ENCODE results near the gene SPIRE1. TPM values are rescaled to one million over a fixed set of nuclear protein-coding genes. Genes with fewer than 3 reads are reported as not detected.

The SPIRE1 gene
- total RNA-seq, 2 donors from 2014 or later, result 5.7 to 7.4 TPM

DNA sequence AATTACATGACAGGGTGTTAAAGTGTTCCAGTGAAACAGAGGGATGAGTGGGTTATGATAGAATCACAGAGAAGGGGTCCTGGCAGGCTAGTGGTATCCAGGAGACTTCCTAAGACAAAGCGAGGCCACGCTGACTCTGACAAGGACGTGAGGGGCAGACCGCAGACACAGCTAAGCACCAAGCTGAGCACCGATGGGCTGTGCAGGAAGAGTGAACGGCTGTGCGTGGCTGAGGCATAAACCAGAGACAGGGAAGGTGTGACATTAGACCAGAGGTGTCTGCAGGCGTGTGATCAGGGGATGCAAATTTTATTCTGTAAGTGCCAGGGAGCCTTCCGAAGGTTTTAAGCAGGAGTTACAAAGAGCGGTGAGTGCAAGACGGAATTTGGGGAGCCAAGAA is 180.3 kb downstream of the SPIRE1 start:
- Mint-ChIP-seq H3K9me3 (no peaks in the 10 kb centered on the region), H3K4me1 (ENCODE audit: low read depth) (no peaks in the 10 kb centered on the region), H3K27ac (no peak overlapping the region), H3K4me3 (no peak overlapping the region), H3K36me3 (ENCODE audit: insufficient read depth in 2 of 2) (no peaks in the 10 kb centered on the region), H3K27me3 (ENCODE audit: low read depth) (no peaks in the 10 kb centered on the region)
- DNase-seq (no peak), ATAC-seq (replicated peaks in 1 of 2) (no peak)

DNA sequence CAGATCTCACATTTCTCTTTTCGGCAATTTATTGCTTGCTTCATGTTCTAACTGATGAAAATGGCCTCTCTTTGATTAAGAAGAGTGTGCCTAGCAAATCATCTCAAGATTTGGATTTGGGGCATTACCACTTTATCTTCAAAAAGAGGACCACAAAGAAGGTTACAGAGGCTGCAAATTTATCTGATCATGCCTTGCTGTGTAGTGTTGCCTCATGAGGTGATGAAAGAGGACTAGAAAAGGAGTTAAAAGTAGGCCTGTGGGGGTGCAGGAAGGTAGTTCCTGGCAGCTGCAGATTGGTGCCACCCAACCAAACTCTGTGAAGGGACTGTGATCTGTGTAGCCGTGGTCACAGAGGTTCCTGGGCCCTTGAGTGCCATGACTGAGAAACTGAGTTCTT is 181.0 kb downstream of the SPIRE1 start:
- no peak for ATAC-seq (replicated peaks in 1 of 2)
- Mint-ChIP-seq H3K27me3 (ENCODE audit: low read depth) (no peaks in the 10 kb centered on the region), H3K4me3 (no peak overlapping the region), H3K4me1 (ENCODE audit: low read depth) (no peaks in the 10 kb centered on the region), H3K9me3 (no peaks in the 10 kb centered on the region), H3K36me3 (ENCODE audit: insufficient read depth in 2 of 2) (no peaks in the 10 kb centered on the region), H3K27ac (no peak overlapping the region)
- no peak for DNase-seq

DNA sequence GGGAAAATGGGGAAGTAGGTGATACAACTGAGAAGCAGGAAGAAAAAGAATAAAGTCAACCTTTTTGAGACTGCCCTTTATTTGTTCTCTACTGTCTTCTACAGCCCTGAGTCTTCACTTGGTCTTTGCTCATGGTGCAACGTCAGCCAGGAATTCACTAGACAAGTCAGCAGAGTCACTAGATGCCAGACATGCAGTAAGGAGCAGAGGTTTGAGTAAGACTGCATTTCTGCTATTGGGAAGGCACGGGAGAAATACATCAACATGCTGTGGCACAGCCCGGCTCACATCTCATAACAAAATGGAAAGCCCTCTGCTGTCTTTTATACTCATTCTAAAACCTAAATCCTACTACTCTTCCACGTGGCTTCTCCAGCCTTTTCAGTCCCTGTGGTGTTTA is 183.0 kb downstream of the SPIRE1 start:
- H3K4me1 Mint-ChIP-seq (ENCODE audit: low read depth), result no peaks in the 10 kb centered on the region
- H3K27ac Mint-ChIP-seq, result no peak overlapping the region
- no peaks in the 10 kb centered on the region for H3K36me3 Mint-ChIP-seq (ENCODE audit: insufficient read depth in 2 of 2)
- DNase-seq, result no peak
- no peak for ATAC-seq (replicated peaks in 1 of 2)
- H3K4me3 Mint-ChIP-seq, result no peak overlapping the region
- no peaks in the 10 kb centered on the region for H3K27me3 Mint-ChIP-seq (ENCODE audit: low read depth)
- H3K9me3 Mint-ChIP-seq, result no peaks in the 10 kb centered on the region

DNA sequence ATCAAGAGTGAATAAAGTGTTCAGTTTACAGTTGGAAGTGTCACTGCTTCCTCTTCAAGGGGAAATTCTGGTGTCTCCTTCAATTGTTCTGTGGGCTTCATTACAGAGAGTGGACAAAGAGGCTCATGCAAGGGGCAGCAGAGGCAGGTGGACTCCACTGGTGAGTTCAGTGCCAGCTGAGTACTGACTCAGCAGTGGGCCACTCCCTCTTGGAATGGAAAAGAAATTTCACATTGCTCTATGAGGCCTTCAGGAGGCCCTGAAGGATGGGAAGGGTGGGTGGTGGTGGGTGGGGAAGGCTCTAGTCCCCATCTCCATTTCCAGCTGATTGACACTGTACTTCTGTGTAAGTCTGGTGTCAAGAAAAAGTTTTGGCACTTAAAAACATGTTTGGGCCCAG is 183.8 kb downstream of the SPIRE1 start:
- DNase-seq (no peak), ATAC-seq (replicated peaks in 1 of 2) (no peak)
- Mint-ChIP-seq H3K4me3 (no peak overlapping the region), H3K27me3 (ENCODE audit: low read depth) (no peaks in the 10 kb centered on the region), H3K9me3 (no peaks in the 10 kb centered on the region), H3K36me3 (ENCODE audit: insufficient read depth in 2 of 2) (no peaks in the 10 kb centered on the region), H3K4me1 (ENCODE audit: low read depth) (no peaks in the 10 kb centered on the region), H3K27ac (no peak overlapping the region)

DNA sequence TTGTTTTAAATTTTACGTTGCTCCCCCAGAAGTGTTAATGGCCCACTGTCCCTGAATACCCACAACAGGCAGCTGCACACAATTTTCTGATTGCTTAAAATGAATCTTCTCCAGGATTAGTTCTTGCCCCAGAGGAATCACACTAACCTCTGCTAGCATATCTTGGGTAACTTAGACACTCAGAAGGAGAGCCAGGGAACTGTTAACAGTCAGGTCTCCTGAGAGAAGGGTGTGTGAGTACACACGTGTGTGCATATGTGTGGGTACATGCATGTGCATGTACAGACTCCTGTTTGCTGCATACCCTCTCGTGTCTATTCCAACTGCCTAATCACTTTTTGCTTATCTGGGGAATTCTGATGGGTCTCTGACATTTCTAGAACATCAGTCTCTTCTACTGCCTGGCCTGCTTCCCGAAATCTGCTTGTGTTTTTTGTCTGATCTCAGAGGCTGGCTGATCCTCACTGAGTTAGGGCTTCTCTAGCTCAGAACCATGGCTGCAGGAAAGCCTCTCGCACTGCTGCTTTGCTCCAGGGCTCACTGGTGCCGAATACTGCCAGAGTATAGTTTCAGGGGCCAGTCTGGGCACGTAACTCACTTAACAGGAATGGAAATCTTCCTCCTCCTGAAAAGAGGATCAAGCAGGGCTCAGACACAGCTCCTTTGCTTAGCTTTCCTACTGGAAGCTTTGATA is 187.4 kb downstream of the SPIRE1 start:
- DNase-seq (no peak), ATAC-seq (replicated peaks in 1 of 2) (no peak)
- Mint-ChIP-seq H3K4me3 (no peak overlapping the region), H3K4me1 (ENCODE audit: low read depth) (no peaks in the 10 kb centered on the region), H3K36me3 (ENCODE audit: insufficient read depth in 2 of 2) (no peaks in the 10 kb centered on the region), H3K9me3 (no peaks in the 10 kb centered on the region), H3K27ac (no peak overlapping the region), H3K27me3 (ENCODE audit: low read depth) (no peaks in the 10 kb centered on the region)

DNA sequence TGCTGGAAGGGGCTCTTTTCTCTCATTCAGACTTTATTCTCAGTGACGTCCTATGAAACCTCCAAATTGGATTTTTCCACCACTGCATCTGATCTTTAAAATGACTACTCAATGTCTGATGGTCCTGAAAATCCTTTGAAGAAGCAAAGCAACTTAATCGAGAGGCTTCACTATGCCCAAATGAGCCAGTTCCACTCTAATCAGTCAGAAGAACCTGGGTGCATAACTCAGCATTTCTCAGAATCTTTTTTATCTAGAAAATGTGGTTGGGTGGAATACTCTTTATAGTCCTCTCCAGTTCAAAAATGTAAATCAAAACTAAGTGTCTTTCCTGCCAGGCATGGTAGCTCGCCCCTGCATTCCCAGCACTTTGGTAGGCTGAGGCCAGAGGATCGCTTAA is 189.5 kb downstream of the SPIRE1 start:
- no peaks in the 10 kb centered on the region for H3K9me3 Mint-ChIP-seq
- H3K4me3 Mint-ChIP-seq, result no peak overlapping the region
- no peaks in the 10 kb centered on the region for H3K36me3 Mint-ChIP-seq (ENCODE audit: insufficient read depth in 2 of 2)
- no peaks in the 10 kb centered on the region for H3K27me3 Mint-ChIP-seq (ENCODE audit: low read depth)
- no peak for ATAC-seq (replicated peaks in 1 of 2)
- H3K4me1 Mint-ChIP-seq (ENCODE audit: low read depth), result no peaks in the 10 kb centered on the region
- no peak overlapping the region for H3K27ac Mint-ChIP-seq
- no peak for DNase-seq

DNA sequence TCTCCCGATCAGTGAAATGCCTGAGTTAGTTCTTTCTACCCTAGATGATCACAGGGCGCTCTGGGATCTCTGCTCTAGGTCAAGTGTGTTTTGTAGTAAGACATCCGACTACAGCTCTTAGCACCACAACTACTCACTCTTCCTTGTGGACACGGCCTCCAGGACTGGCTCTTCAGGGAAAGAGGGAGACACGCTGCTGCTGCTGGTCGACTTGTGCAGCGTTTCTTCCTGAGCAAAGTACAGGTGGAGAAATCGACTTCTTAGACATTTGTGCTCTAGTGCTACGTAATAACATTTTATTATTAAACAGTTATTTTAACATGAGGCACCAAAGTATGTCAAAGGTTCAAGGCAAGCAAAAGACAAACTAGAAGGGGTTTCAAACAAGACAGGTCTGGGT is 193.2 kb downstream of the SPIRE1 start:
- Mint-ChIP-seq H3K36me3 (ENCODE audit: insufficient read depth in 2 of 2) (no peaks in the 10 kb centered on the region), H3K9me3 (no peaks in the 10 kb centered on the region), H3K27ac (no peak overlapping the region), H3K4me1 (ENCODE audit: low read depth) (no peaks in the 10 kb centered on the region), H3K4me3 (no peak overlapping the region), H3K27me3 (ENCODE audit: low read depth) (no peaks in the 10 kb centered on the region)
- DNase-seq (no peak), ATAC-seq (replicated peaks in 1 of 2) (no peak)

DNA sequence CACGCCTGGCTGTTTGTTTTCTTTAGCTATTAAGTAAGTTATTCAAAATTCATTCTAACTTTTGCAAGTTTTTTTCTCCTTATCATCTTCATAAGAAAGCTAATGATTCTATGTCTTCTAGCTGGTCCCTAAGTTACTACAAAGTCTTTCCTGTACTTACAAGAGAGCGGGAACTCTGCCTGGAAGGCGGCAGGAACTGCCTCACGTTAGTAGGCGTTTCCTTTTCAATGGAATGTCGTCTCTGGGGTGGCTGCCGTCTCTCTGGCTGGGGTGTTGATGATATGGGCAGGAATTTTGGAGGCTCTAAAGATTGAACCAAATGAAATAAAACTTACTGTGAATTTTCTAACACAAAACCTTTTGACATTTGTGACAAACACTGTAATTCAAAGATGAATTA is 194.7 kb downstream of the SPIRE1 start:
- Mint-ChIP-seq H3K9me3 (no peaks in the 10 kb centered on the region), H3K27ac (no peak overlapping the region), H3K4me1 (ENCODE audit: low read depth) (no peaks in the 10 kb centered on the region), H3K4me3 (no peak overlapping the region), H3K27me3 (ENCODE audit: low read depth) (no peaks in the 10 kb centered on the region), H3K36me3 (ENCODE audit: insufficient read depth in 2 of 2) (no peaks in the 10 kb centered on the region)
- no peak for ATAC-seq (replicated peaks in 1 of 2)
- DNase-seq, result no peak

DNA sequence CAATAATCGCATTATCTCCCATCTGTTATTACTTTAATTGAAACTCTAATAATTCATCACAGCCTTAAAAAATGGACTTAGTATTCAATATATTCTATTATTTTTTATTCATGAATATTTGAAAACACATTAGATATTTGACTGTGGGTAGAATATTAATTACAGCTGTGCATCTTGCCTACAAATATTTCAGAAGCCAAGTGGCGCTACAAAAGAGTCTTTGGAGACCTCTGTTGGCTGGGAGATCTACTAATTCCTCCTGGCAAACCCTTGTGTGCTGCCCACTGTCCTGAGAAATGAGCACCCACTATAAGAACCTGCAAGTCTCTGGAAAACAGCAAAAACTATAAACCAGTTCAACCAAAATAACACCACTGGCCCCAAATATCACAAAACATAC is 195.7 kb downstream of the SPIRE1 start:
- H3K36me3 Mint-ChIP-seq (ENCODE audit: insufficient read depth in 2 of 2), result no peaks in the 10 kb centered on the region
- H3K27me3 Mint-ChIP-seq (ENCODE audit: low read depth), result no peaks in the 10 kb centered on the region
- H3K4me3 Mint-ChIP-seq, result no peak overlapping the region
- no peaks in the 10 kb centered on the region for H3K9me3 Mint-ChIP-seq
- ATAC-seq (replicated peaks in 1 of 2), result no peak
- H3K27ac Mint-ChIP-seq, result no peak overlapping the region
- no peak for DNase-seq
- H3K4me1 Mint-ChIP-seq (ENCODE audit: low read depth), result no peaks in the 10 kb centered on the region

DNA sequence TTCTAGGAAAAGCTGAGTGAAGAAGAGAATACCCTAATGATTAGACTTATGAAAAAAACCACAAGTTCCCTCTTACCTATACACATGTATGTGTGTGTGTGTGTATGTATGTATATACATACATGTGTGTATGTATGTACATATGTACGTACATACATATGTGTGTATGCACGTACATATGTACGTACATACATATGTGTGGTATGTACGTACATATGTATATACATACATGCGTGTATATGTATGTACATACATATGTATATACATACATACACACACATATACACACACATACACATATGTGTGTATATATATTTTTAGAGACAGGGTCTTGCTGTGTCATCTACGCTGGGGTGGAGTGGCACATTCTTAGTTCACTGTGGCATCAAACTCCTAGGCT is 196.6 kb downstream of the SPIRE1 start:
- no peak overlapping the region for H3K4me3 Mint-ChIP-seq
- DNase-seq, result no peak
- no peaks in the 10 kb centered on the region for H3K36me3 Mint-ChIP-seq (ENCODE audit: insufficient read depth in 2 of 2)
- no peaks in the 10 kb centered on the region for H3K4me1 Mint-ChIP-seq (ENCODE audit: low read depth)
- no peaks in the 10 kb centered on the region for H3K9me3 Mint-ChIP-seq
- no peak overlapping the region for H3K27ac Mint-ChIP-seq
- H3K27me3 Mint-ChIP-seq (ENCODE audit: low read depth), result no peaks in the 10 kb centered on the region
- ATAC-seq (replicated peaks in 1 of 2), result no peak

DNA sequence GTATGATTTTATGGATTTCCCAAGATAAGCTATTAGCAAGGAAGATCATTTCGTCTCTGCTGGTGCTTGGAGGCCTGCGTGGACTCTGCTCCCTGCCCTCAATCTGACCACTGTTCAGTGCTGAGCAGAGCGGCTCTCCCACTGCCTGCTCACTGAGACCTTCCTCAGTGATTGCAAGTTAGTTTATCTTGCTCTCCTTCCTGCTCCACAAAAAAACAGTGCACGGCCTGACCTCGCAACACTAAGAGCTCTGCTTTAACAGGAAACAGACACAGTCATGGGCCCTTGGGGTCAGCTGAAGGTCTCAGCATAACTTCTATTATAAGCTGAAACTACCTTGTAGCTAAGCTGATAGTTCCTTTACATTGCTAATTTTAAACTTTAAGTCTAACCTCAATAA is 197.0 kb downstream of the SPIRE1 start:
- Mint-ChIP-seq H3K27ac (no peak overlapping the region), H3K36me3 (ENCODE audit: insufficient read depth in 2 of 2) (no peaks in the 10 kb centered on the region), H3K4me3 (no peak overlapping the region), H3K27me3 (ENCODE audit: low read depth) (no peaks in the 10 kb centered on the region), H3K4me1 (ENCODE audit: low read depth) (no peaks in the 10 kb centered on the region), H3K9me3 (no peaks in the 10 kb centered on the region)
- DNase-seq (no peak), ATAC-seq (replicated peaks in 1 of 2) (no peak)

DNA sequence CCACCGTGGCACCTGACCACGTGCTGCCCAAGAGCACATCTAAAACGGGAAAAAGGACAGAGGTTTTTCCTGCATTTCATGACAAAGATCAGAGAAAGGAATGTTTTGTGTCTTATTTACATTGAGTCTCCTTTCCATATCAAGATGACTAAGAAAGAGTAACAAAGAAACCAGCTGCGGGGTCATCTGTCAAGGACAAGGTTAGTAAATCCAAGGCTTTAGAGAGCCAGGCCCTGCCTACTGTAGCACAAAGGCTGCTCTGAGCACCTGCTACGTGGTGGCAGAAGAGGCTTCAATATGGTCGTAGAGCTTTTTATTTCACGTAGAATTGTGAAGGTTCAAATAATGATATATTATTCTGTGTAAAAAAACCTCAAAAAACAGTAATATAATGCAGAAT is 199.1 kb downstream of the SPIRE1 start:
- H3K4me1 Mint-ChIP-seq (ENCODE audit: low read depth), result no peaks in the 10 kb centered on the region
- no peaks in the 10 kb centered on the region for H3K36me3 Mint-ChIP-seq (ENCODE audit: insufficient read depth in 2 of 2)
- no peak overlapping the region for H3K4me3 Mint-ChIP-seq
- DNase-seq (no peak), ATAC-seq (replicated peaks in 1 of 2) (no peak)
- H3K9me3 Mint-ChIP-seq, result no peaks in the 10 kb centered on the region
- H3K27me3 Mint-ChIP-seq (ENCODE audit: low read depth), result no peaks in the 10 kb centered on the region
- no peak overlapping the region for H3K27ac Mint-ChIP-seq

DNA sequence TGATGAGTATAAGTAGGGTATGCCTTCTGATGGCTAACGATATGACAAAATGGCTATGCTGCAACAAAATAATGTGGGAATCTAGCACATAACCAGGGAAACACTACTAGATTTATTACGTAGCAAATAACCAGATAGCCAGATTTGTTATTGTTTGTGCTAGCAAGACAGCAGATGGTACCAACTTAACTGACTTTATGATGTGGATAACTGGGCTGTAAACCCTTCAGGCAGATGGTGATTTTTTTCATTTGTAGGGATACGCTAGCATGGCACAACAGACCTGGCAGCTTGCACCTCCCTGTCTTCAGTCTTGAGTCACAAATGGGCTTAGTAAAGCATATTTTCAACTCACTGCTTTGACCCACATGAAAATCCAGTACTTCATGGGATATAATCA is 201.5 kb downstream of the SPIRE1 start:
- no peak for DNase-seq
- H3K4me1 Mint-ChIP-seq (ENCODE audit: low read depth), result no peaks in the 10 kb centered on the region

DNA sequence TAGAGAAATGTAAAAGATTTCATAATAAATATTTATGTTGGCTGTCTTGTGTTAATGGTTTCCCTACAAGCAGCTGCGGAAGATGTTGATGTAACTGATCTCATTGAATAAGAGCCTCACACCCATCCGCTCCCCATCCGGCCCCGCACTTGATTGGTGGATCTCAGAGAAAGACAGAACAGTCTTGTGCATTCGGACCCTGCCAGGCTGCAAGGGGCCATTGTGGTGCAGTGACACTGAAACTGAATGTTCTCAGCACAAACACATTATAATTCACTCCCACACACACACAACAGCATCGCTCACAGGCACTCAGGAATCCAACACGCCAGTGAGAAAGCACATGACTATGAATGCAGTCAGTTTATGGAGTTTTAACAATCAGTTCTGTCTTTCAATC is 202.4 kb downstream of the SPIRE1 start:
- DNase-seq (no peak), ATAC-seq (replicated peaks in 1 of 2) (no peak)
- no peaks in the 10 kb centered on the region for H3K9me3 Mint-ChIP-seq
- no peak overlapping the region for H3K27ac Mint-ChIP-seq
- H3K36me3 Mint-ChIP-seq (ENCODE audit: insufficient read depth in 2 of 2), result no peaks in the 10 kb centered on the region
- no peak overlapping the region for H3K4me3 Mint-ChIP-seq
- no peaks in the 10 kb centered on the region for H3K27me3 Mint-ChIP-seq (ENCODE audit: low read depth)
- H3K4me1 Mint-ChIP-seq (ENCODE audit: low read depth), result no peaks in the 10 kb centered on the region

More for the DNA sequence above, 201.5 kb downstream of the SPIRE1 start:
- no peaks in the 10 kb centered on the region for H3K9me3 Mint-ChIP-seq
- H3K27ac Mint-ChIP-seq, result no peak overlapping the region
- H3K4me3 Mint-ChIP-seq, result no peak overlapping the region
- H3K27me3 Mint-ChIP-seq (ENCODE audit: low read depth), result no peaks in the 10 kb centered on the region
- no peaks in the 10 kb centered on the region for H3K36me3 Mint-ChIP-seq (ENCODE audit: insufficient read depth in 2 of 2)
- ATAC-seq (replicated peaks in 1 of 2), result no peak
